HAP-1 (cell line): Measurements from ENCODE around the gene DNAI1.
"Not testable (repeated sequence)": the region's sequence is repeated elsewhere in the genome, so short reads cannot be mapped to it uniquely, and the experiment has no call there.

Experiments used
- DNase-seq, 2 experiments: peaks; one replicate each; pipeline ENCODE4 v3.0.0-alpha.2; 2016 to 2020; ENCODE audit warnings: low spot score in 2 of 2
- H3K27me3 ChIP-seq: fragments of 250-450 bp; sonication (Bioruptor Pico); 2 replicates; pipeline ENCODE4 v1.5.1; 2020; ENCODE audit warnings: low read depth, mild to moderate bottlenecking, moderate library complexity
- H3K36me3 ChIP-seq: fragments of 250-450 bp; sonication (Bioruptor Pico); replicated peaks from 2 replicates; pipeline ENCODE4 v1.5.1; 2020; ENCODE audit warnings: mild to moderate bottlenecking
- H3K4me1 ChIP-seq: fragments of 250-450 bp; sonication (Bioruptor Pico); 2 replicates; pipeline ENCODE4 v1.5.1; 2020; ENCODE audit warnings: mild to moderate bottlenecking
- H3K4me3 ChIP-seq: fragments of 250-450 bp; sonication (Bioruptor Pico); 2 replicates; pipeline ENCODE4 v1.5.1; 2020; ENCODE audit warnings: mild to moderate bottlenecking, moderate library complexity
- H3K9me3 ChIP-seq: fragments of 250-450 bp; sonication (Bioruptor Pico); 2 replicates; pipeline ENCODE4 v1.5.1; 2020; ENCODE audit warnings: mild to moderate bottlenecking, moderate library complexity
- in situ Hi-C: fragments of 300-500 bp; cut with MboI; formaldehyde crosslinking; loops from 3 replicates; pipeline ENCODE4 v1.14.3; 2020; ENCODE audit warnings: low sequenced_read_pairs, inconsistent platforms, mixed read lengths

DNAI1 gene

DNA sequence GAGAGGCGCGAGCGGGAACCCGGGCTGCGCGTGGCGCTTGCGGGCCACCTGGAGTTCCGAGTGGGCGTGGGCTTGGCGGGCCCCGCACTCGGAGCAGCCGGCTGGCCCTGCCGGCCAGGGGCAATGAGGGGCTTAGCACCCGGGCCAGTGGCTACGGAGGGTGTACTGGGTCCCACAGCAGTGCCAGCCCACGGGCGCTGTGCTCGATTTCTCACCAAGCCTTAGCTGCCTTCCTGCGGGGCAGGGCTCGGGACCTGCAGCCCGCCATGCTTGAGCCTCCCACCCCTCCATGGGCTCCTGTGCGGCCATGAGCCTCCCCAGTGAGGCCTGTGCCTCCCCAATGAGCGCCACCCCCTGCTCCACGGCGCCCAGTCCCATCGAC lies 20.7 kb upstream of the DNAI1 start:
- in situ Hi-C loops, H3K36me3 ChIP-seq, H3K4me1 ChIP-seq, H3K27me3 ChIP-seq, DNase-seq, H3K9me3 ChIP-seq, H3K4me3 ChIP-seq: not testable (repeated sequence)

DNA sequence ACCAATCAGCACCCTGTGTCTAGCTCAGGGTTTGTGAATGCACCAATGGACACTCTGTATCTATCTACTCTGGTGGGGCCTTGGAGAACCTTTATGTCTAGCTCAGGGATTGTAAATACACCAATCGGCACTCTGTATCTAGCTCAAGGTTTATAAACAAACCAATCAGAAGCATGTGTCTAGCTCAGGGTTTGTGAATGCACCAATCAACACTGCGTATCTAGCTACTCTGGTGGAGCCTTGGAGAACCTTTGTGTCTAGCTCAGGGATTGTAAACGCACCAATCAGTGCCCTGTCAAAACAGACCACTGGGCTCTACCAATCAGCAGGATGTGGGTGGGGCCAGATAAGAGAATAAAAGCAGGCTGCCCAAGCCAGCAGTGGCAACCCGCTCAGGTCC lies 20.1 kb upstream of the DNAI1 start:
- in situ Hi-C loops, H3K27me3 ChIP-seq, DNase-seq, H3K9me3 ChIP-seq, H3K4me3 ChIP-seq, H3K4me1 ChIP-seq, H3K36me3 ChIP-seq: not testable (repeated sequence)

DNA sequence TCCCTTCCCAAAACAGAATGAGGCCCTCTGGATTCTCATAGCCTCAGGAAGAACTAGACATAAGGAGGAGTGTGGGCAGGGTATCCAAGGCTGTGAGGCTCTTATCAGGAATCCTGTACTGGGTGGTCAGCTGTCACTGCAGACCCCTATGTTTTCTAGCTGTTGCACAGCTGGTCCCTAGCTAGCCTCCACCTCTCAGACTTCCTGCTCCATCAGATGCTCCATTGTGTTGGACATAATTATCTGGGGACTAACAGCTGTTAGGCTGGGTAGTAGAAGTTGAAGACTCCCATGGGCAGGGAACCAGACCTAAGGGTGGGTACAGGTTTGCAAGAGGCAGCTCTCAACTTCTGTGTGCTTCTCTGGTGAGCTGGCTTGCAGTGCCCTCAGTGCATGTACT lies 18.6 kb upstream of the DNAI1 start:
- H3K4me1 ChIP-seq, result no peaks in the 10 kb centered on the region
- peaks cover 4% of the 10 kb centered on the region; the same call in 1 of the 2 replicates for H3K36me3 ChIP-seq
- no peaks in the 10 kb centered on the region for H3K27me3 ChIP-seq
- no peak for DNase-seq
- H3K4me3 ChIP-seq, result no peak overlapping the region
- H3K9me3 ChIP-seq, result no peaks in the 10 kb centered on the region
- in situ Hi-C loops, result loop anchor here (5.0 kb wide), 1 partner anchor 57 kb away; no protein-coding TSS in a partner anchor

DNA sequence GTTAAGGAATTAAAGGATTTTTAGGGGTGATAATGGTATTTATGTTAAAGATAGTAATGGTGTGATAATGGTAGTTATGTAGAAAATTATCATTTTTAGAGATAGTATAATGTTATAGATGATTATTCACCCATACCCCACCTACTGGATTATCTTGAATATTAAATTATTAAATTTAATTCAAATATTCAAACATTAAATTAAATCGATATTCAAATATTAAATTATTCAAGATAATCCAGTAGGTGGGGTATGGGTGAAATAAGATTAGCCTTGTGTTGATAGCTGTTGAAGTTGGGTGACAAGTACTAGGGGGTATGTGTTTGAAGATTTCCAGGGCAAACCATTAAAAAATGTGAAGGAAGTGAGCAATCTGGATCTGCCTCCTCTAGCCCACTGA lies 15.8 kb upstream of the DNAI1 start:
- in situ Hi-C loops, result loop anchor here (5.0 kb wide), 1 partner anchor 55 kb away; no protein-coding TSS in a partner anchor
- Histone ChIP-seq H3K36me3 (peaks cover 2% of the 10 kb centered on the region; the same call in 1 of the 2 replicates), H3K4me3 (no peak overlapping the region), H3K4me1 (no peaks in the 10 kb centered on the region), H3K9me3 (no peaks in the 10 kb centered on the region), H3K27me3 (no peaks in the 10 kb centered on the region)
- DNase-seq, result no peak

DNA sequence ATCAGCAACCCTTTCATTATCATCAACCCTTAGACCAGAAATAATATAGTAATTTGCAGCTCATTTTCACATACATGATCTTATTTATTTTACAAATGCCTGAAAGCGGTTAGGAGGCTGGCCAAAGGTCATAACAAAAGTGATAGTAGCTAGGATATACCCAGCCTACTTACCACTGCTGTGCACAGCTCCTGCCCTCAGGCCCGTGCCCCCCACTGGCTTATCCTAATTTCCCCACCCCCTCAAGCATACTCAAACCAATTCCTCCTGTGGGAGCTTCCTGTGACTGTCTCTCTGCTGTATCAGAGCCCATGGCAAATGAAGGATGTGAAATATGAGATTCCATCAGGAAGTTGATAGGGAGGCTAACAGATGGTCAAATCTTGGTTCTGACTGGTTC lies 15.1 kb upstream of the DNAI1 start:
- Histone ChIP-seq H3K4me3 (no peak overlapping the region), H3K9me3 (no peaks in the 10 kb centered on the region), H3K4me1 (no peaks in the 10 kb centered on the region), H3K36me3 (no peaks in the 10 kb centered on the region), H3K27me3 (no peaks in the 10 kb centered on the region)
- no peak for DNase-seq
- in situ Hi-C loops, result loop anchor here (5.0 kb wide), 1 partner anchor 54 kb away; no protein-coding TSS in a partner anchor

DNA sequence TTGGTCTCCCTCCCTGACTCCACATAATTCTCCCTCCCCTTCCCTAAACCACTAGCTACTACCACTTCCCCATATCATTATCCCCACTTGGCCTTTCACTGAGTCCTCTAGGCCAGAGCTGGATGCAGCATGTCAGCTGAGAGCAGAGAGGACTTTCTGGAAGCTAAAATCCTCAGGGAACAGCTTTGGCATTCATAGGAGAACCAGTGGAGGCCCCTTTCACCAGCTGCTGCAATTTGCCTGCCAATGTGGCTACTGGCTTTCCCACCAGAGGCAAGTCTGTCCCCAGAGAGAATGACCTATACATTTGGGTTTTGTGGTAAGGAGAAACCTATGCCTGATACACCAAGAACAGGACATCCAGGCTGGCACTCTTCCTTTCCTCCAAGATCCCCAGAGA lies 14.6 kb upstream of the DNAI1 start:
- Histone ChIP-seq H3K27me3 (no peaks in the 10 kb centered on the region), H3K9me3 (no peaks in the 10 kb centered on the region), H3K36me3 (no peaks in the 10 kb centered on the region), H3K4me3 (no peak overlapping the region), H3K4me1 (no peaks in the 10 kb centered on the region)
- no peak for DNase-seq
- in situ Hi-C loops, result loop anchor here (5.0 kb wide), 1 partner anchor 53 kb away; no protein-coding TSS in a partner anchor

DNA sequence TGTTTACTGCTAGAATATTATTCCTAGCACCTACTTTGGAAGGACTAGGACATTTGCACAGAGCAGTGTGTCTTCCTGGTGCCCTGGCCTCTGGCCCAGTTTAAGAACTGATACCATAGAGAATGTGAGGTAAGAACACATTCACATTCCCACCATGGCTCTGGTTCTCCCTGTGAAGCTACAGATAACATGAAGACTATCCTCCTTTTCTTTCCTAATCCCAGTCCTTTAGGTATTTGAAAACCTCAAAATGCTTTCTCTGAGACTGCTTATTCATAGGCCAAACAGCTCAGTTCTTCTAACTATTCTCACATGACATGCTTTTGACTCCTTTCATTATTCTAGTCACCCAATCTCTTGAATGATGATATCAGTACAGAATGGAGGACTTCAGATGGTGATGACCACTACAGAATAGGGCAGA lies 12.1 kb upstream of the DNAI1 start:
- no peaks in the 10 kb centered on the region for H3K36me3 ChIP-seq
- H3K9me3 ChIP-seq, result no peaks in the 10 kb centered on the region
- H3K4me3 ChIP-seq, result no peak overlapping the region
- in situ Hi-C loops, result no loop called here
- H3K4me1 ChIP-seq, result no peaks in the 10 kb centered on the region
- peak in 1 of 2 experiments; percentile 48 for DNase-seq
- H3K27me3 ChIP-seq, result no peaks in the 10 kb centered on the region

DNA sequence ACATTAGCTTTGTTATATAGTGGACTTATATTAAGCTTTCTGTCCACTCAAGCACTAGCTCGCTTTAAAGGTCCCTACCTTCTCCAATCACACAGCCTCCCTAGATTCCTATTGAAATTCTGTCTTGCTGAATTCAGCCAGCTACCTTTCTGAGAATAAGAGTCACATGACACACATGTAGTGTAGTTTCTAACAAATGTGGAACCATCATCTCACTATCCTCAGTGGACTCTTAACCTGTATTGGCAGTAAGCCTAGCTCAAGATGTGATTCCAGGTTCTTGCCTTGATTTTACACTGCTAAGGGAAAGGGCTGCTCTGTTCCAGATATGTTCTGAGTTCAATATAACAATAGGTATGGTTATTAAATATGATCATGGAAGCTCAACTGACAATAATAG lies 11.7 kb upstream of the DNAI1 start:
- Histone ChIP-seq H3K9me3 (no peaks in the 10 kb centered on the region), H3K4me1 (no peaks in the 10 kb centered on the region), H3K36me3 (no peaks in the 10 kb centered on the region), H3K4me3 (no peak overlapping the region), H3K27me3 (no peaks in the 10 kb centered on the region)
- in situ Hi-C loops, result no loop called here
- DNase-seq, result no peak

DNA sequence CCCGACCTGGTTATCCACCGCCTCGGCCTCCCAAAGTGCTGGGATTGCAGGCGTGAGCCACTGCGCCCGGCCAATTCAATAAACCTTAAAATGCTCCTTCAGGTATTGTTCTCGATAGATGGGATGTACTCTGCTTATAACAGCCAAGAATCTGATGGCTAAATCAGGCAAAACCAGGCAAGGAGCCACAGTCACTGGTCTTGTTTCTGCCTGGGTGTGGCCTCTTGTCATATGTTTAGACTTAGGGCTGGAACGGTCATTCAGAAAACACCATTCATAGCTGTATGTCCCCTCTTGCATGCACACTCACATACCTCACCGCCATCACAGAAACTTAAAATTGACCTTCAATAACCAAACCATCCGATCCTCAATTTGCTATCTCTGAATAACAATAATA lies 8.0 kb upstream of the DNAI1 start:
- H3K9me3 ChIP-seq, result no peaks in the 10 kb centered on the region
- peaks cover 7% of the 10 kb centered on the region; the same call in 1 of the 2 replicates for H3K4me1 ChIP-seq
- no peaks in the 10 kb centered on the region for H3K27me3 ChIP-seq
- no peak overlapping the region for H3K4me3 ChIP-seq
- H3K36me3 ChIP-seq, result no peaks in the 10 kb centered on the region
- in situ Hi-C loops, result no loop called here
- no peak for DNase-seq

DNA sequence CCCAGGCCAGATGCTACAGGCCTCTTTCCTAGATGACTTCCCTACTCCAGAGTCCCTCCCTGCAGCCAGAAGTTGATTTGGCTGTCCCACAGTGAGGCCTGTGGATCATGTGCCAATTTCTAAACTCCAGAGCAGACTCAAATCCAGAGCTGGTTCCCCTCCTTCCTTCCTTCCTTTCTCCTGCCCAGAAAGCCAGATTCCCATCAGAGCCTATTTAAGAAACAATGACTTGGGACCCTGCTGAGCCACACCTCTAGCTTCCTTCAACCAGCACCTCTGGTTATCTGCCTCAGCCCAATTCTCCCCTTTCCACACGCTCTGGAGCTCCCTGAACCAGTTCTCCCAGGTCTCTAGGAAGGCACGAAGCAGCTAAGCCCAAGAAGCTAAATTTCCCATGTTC lies 7.5 kb upstream of the DNAI1 start:
- DNase-seq, result no peak
- Histone ChIP-seq H3K4me1 (peaks cover 7% of the 10 kb centered on the region; the same call in 1 of the 2 replicates), H3K4me3 (no peak overlapping the region), H3K9me3 (no peaks in the 10 kb centered on the region), H3K27me3 (no peaks in the 10 kb centered on the region), H3K36me3 (no peaks in the 10 kb centered on the region)
- in situ Hi-C loops, result no loop called here

DNA sequence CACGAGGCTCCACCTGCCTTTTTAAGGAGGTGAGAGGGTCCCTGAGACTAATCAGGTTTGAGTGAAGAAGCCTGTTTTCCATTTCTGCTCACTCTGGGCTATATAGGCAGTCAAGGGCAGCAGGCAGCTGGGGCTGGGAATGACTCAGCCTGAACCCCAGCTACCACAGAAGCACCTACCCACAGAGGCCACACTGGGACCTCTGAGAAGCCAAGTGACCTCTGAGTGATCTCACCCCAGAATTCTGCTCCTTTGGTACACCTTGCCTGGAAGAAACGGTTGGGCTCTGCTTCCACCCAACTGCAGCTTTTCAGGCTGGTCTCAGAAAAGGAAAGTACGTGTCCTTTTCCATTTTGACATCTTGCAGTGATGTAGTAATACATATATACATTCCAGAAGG lies 7.1 kb upstream of the DNAI1 start:
- no peak for DNase-seq
- Histone ChIP-seq H3K9me3 (no peaks in the 10 kb centered on the region), H3K36me3 (peaks cover 3% of the 10 kb centered on the region), H3K4me1 (peaks cover 10% of the 10 kb centered on the region), H3K4me3 (no peak overlapping the region), H3K27me3 (no peaks in the 10 kb centered on the region)
- in situ Hi-C loops, result no loop called here

DNA sequence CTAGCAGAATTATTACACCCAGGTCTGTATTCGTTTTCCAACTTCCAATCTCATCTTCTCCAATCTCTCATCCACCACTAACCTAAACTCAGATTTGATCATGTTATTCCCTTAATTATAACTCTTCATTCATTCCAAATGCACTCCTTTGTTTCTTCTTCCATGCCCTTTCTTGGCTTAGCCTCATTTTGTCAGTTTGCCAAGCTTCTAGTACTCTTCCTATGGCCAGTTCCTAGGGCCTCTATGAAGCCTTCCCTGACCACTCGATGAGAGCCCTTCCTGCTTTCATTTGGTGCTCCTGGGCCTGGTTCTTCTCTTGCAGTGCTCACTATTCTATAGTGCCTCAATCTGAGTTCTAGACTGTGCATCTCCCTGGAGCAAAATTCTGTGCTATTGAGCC lies 6.0 kb upstream of the DNAI1 start:
- H3K27me3 ChIP-seq, result no peaks in the 10 kb centered on the region
- no peak overlapping the region for H3K4me3 ChIP-seq
- DNase-seq, result no peak
- H3K9me3 ChIP-seq, result no peaks in the 10 kb centered on the region
- H3K36me3 ChIP-seq, result peaks cover 4% of the 10 kb centered on the region
- in situ Hi-C loops, result no loop called here
- H3K4me1 ChIP-seq, result peaks cover 15% of the 10 kb centered on the region

DNA sequence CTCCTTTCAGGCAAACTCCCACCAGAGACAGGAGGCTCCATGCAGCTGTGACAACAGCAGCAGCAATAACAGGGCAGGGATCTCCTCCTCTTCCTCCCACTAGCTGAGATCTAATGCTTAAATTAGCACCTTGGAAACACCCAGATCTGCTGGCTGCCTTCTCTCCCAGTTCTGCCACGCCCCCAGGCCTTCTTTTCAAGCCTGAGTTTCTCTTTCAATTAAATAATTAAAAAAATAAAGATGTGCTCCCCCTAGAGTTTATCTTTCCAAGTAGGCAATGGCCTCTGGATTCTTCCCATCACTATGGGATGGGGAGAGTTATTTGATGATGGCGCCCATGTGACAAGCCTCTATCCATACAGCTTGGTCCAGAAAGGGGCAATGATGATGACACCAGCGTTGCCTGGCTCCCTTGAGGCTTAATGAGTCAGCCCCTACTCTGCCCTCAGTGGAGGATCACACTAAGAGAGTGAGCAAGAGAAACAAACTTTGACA lies 4.0 kb upstream of the DNAI1 start:
- peaks cover 4% of the 10 kb centered on the region for H3K36me3 ChIP-seq
- H3K27me3 ChIP-seq, result no peaks in the 10 kb centered on the region
- H3K9me3 ChIP-seq, result no peaks in the 10 kb centered on the region
- peaks cover 19% of the 10 kb centered on the region for H3K4me1 ChIP-seq
- H3K4me3 ChIP-seq, result no peak overlapping the region
- in situ Hi-C loops, result no loop called here
- DNase-seq, result peak; percentile 45 to 67

DNA sequence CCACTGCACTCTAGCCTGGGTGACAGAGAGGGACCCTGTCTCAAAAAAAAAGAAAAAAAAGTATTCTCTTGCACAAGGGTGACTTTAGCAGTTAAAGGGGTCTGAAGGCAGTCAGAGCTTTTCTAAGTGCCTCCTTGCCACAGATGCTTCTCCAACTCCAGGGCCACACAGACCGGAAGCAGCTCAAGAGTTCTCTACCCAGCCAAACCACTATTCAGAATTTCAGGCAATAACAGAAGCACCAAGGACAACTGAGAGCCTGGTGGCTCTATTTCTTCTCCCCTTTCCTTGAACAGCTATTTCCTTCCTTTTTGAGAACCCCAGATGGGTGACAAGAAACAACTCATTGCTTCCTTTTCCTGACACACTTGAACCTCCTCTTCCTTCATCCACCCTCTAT lies 2.5 kb upstream of the DNAI1 start:
- Histone ChIP-seq H3K4me1 (peaks cover 19% of the 10 kb centered on the region), H3K9me3 (no peaks in the 10 kb centered on the region), H3K36me3 (peaks cover 4% of the 10 kb centered on the region), H3K27me3 (no peaks in the 10 kb centered on the region), H3K4me3 (no peak overlapping the region)
- no peak for DNase-seq
- in situ Hi-C loops, result no loop called here

DNA sequence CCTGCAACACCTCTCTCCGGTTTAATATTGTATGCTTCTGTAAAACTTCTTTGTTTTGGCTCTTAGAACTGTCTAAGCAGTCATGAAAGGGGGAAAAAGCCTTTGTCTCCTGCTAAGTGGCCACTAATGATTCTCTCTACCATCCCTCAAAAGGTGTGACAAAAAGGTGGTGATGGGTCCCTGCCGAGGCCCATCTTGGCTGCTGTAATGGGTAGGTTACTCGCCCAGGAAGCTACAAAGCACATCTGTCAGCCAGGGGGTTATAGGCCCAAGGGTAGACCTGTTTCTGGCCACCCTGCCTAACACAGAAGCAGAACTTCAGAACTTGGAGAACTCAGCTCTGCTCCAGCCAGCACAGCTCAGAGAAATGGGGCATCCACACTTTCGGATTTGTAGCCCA lies 1.9 kb upstream of the DNAI1 start:
- Histone ChIP-seq H3K4me1 (peaks cover 19% of the 10 kb centered on the region), H3K36me3 (peaks cover 4% of the 10 kb centered on the region), H3K27me3 (no peaks in the 10 kb centered on the region), H3K9me3 (no peaks in the 10 kb centered on the region), H3K4me3 (peak overlapping the region; percentile 78)
- DNase-seq, result no peak
- in situ Hi-C loops, result no loop called here
